OCI-M1 (cell line): ENCODE measurements around the gene PLCB2.

Experiments
- DNase-seq: peaks from one replicate; lab custom pipeline; 2025; lab: John Stamatoyannopoulos, UW

PLCB2 gene

DNA sequence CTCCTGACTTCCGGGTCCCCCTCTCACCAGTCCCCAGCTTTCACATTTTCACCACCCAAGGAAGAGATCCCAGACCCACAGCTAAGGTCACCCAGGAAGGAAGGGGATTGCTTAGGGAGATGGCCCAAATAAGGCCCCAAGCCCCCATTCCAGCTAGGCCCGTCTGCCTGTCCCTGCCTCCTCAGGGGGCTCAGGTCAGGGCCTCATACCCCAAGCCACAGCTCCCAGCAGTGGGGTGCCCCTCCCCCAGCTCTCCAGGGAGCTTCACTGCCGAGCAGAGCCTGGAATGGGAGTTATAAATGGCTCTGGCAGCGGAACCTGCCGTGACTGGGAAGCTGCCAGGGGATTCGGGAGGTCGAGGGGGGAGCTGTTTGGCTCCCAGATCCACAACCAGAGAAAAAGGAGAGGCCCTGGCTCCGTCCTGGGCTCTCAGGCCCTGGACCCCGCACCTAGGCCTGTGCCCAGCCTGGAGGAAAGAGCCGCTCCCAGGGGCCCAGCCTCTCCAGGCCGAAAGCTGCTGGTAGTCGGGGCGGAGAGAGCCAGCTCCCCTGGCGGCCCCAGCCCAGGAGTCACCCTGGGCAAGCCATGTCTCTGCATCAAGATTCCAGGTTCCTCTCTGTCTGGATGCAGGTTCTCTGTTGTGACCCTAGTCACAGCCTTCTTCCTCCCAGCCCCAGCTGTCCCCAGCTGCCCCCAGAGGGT is 32.5 kb upstream of the PLCB2 start:
- no peak for DNase-seq

DNA sequence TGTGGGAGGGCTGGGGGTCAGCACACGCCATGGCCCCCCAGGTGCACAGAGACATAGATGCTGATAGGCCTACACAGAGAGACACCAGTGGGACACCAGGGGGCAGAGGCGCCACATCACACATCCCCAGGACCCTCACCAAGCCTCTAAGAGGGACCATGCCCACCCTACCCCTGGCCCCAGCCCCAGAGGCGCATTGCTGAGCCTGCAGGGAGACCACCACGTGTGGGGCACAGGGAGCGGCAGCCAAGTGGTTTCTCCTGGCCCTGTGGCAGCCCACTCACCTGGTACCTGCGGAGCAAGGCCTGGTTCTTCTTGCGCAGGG is 31.8 kb upstream of the PLCB2 start:
- DNase-seq, result no peak

DNA sequence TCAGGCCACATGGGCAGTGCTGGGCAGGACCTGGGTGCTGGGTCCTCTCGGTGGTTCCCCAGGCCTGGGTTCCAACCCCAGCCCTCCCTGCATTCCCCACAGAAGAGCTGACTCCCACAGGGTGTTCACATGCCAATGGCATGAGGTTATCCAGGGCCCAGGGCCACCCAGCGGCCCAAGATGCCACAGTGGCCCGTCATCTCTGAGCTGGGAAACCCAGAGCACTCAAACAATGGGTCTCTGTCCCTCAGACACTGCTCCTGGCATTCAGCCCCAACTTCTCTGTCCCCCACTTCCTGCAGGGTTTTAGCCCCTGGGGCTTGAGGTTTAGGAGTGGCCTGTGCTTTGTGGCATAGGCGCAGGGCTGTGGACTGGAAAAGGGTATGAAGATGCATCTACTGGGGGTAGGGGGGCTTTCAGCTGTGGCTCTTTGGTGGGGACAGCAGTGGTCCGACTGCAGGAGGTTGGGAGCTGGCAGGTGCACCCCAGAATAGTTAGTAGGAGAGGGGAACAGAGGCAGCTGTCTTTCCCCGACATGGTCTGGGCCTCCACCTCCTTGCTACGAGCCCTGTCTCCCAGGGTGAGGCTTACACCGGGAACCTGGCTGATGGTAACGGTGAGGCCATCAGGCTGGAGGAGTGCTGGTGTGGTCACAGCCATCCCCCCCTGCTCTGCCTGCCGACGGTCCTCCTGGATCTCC is 31.3 kb upstream of the PLCB2 start:
- DNase-seq, result no peak

DNA sequence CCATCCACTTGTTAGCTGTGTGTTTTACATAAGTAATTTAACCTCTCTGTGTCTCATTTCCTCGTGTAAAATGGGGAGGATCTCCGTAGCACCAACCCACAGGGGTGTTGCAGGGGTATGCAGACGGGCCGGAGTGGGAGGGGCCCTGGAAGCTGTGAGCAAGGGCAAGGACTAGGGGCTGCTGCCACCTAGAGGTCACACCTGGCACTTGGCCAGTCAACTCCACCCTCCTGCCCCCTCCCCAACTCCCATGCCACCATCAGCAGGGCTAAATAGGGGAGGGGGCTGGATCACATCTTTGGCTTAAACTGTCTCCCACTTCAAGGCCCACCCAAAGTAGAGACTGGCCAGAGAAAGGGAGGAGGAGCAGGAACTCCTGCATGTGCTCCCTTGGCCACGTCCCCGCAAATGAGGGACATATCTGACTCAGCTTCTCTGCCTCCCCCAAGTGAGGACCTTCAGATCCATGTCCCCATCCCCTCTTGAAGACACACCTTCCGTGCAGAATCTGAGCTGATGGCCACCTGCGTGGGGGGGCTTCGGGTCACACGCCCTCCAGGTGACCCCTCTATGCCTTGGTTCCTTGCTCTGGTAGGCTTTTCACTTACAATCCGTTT is 30.4 kb upstream of the PLCB2 start:
- peak; percentile 83 for DNase-seq

DNA sequence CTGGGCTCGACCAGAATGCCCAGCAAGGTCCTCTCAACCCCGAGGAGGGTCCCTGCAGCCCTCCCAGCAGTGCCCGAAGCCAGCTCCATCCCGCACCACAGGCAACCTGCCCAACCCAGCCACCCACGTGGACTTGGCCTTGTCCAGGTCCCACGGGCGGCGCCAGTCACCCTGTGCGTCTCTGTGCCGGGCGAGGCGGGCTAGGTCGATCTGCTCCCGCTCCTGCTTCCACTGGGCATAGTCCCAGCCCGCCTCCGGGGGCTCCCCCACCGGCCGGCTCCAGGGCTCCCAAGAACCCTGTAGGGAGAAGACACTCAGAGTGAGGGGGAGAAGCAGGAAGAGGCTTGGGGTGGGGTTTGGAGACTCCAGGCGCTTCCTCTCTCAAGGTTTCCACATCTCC is 29.9 kb upstream of the PLCB2 start:
- DNase-seq, result no peak

DNA sequence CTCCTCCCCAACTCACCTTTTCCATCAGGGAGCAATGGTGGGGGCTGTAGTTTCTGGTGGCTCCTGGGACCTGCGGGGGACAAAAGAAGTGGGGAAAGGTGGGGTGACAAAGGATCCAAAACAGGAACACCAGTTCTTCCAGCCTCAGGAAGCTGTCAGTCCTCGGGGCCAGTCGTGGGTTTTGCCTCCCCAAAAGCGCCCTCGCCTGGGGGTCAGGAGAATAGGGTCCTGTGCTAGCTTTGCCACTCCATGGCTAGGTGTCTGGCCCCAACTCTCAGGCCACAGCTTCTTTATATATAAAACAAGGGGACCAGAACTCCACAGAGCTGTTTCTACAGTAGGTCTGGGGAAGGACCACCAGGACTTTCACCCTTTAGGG is 29.0 kb upstream of the PLCB2 start:
- peak; percentile 70 for DNase-seq

DNA sequence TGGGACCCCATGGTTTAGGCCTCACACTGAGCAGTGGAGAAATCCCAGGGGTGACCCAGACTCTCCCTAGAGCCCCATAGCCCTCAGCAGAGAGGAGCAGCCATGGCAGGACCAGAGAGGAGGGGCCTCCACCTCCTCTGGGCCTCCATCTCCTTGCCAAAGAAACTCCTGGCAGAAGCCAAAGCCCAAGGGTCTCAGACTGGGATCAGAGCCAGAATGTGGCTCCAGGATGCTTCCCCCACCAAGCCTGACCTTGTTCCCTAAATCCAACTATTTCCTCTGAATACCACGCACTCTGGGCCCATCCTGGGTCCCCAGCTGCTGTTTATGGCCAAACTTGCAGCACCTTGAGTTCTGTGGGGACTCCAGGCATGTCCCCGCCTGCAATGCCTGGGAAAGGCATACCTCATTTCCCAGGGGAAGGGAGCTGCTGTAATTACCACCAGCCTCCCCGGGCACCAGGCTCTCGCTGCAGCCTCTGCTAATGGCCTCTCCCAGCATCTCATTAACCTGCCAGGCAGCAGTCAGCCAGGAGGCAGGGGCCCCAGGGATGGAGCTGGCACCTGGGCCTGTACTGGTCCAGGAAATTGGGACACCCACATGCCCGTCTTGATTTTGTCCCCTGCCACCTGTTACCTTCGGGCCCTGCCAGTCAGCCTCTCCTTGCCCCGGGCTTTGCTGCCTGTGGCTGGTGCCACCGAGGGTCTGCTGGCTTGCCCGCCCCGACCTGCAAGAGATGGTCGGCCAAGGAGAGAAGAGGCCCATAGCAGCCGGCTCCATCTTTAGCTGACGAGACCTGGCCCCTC is 28.4 kb upstream of the PLCB2 start:
- no peak for DNase-seq

DNA sequence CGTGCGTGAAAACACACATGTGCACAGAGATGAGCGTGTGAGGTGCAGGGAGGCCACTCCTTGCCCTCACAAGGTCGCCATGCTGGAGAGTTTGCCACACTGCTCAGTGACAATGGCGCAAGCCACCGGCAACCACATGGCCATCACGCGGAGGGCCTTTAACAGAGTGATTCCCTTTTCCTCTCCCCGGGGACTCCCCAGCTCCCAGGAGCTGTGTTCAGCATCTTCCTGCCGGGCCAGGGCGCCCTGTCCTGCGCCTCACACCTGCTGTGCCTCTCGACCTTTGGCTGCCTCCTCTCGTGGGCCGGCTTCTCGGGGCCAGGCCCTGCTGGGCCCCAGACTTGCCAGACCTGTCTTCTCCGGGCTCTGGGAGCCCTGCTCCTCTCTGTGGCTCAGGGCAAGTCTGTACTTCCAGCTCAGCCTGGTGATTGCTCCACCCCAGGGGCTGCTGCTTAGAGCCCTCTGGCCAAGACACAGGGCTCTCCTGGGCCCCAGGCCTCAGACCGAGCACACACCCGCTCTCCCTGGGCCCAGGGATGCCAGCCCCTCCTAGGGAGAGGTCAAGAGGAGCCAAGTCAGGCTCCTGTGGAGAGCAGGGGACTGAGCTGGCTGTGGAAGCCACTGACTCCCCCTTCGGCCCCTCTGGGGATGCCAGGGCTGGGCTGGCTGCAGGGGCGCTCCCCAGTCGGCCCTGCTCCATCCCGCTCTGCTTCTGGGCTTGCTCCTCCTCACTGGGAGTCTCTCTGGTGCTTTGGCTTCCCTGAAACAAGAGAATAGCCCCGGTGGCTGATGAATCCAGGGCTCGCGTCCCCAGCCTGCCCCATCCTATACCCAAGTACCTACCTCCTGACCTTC is 27.4 kb upstream of the PLCB2 start:
- DNase-seq, result no peak

DNA sequence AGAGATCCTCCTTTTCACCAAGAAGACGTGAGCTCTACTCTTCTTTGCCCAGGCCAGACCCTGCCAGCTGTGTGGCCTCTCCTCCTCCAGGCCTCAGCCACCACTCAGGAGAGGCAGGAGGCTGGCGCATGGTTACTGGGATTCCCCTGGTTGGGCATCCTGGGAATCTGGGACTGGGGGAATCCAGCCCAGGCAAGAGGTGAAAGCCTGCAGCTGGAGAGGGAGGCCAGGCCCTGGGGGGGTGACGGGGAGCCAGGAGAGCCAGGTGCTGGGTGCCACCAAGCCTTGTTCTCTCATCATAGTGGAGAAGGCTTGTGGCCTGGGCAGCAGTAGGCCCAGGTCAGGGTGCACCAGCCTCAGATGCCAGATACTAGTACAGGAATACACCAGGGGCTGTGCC is 26.8 kb upstream of the PLCB2 start:
- no peak for DNase-seq

DNA sequence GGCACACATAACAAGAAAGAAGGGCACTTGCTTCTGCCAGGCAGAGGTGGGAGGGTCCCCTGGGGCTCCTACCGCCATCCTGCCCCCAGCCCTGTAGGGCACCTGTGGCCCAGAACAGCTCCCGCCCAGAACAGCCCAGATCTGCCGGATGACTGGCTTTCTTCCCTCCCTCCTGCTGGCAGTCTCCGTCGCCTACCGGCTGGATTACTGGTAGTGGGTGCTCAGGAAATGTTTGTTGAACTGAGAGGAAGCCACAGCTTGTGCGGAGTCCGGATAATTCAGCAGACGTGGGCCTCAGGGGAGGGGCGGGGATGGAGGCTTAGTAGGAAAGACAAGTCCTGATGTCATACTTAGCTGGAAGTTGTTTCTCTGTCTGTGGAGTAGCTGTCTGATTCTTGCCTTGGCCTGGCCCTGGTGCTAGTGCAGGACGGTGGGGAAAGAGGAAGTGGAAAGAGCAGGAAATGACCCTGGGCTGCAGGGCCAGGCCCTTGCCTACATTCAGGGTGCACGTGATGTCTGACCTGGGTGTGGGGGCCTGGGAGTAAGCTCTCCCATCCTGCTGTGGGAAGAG is 26.3 kb upstream of the PLCB2 start:
- peak; percentile 84 for DNase-seq

DNA sequence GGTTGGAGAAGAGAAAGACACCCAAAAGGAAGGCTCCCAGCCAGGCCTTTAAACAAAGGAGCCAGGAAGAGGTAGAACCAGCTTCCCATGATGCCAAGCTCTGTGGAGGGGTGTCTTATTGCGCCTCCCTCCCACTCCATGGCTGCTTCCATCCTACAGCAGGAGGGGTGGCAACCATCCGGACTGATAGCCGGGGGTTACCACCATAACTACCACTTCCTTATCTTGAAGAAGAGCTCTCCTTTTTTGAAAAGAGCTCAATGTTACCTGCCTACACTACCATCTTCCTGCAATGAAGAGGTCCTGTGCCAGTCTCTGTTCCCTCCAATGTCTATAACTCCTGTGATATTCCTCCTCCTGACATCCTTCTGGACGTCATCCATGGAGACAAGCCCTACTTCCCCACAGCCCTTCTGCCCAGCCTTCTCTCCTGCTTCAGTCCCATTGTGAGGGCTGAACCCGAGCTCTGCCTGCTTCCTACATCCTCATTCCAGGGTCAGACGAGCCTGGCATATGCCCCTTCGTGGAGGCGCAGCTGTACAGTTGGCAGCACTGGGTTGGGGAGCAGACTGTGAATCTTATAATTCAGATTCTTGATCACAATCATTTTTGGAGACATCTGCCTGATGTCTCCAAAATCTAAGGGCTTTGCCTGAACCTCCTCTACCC is 24.5 kb upstream of the PLCB2 start:
- no peak for DNase-seq

DNA sequence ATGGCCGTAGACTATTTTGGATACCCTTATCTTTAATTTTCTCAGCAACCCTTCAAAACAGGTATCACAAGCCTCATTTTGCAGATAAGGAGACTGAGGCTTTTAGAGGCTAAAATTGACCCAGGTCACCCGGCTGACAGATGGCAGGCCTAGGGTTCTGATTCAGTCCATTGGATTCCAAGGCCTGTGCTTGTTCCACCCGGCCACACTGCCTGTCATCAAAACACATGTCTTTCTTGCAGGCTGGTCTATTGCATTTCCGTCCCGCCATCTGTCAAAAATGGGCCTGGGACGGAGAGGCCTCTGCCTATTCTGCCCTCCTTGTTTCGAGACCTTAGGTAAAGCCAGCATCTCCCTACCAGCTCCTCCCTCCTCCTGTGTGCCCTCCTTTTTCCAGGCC is 23.9 kb upstream of the PLCB2 start:
- DNase-seq, result no peak

DNA sequence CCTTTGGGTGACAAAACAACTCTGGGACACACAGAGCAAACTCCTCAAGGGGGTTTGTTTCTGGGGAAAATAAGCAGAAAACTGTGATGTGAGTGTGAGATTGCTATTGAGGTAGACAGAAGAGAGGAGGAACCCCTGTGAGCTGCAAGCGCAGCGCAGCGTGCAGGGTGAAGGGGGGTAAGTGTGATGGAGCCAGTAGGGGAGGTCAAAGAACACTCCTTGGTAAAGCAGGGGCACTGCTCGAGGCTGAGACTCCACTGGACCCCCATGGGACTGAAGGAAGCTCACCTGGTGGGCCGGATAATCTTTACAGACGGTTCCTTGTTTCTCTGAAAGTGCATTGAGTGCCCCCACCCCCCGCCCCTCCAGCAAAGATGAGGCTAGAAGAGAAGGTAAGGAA is 23.3 kb upstream of the PLCB2 start:
- no peak for DNase-seq

DNA sequence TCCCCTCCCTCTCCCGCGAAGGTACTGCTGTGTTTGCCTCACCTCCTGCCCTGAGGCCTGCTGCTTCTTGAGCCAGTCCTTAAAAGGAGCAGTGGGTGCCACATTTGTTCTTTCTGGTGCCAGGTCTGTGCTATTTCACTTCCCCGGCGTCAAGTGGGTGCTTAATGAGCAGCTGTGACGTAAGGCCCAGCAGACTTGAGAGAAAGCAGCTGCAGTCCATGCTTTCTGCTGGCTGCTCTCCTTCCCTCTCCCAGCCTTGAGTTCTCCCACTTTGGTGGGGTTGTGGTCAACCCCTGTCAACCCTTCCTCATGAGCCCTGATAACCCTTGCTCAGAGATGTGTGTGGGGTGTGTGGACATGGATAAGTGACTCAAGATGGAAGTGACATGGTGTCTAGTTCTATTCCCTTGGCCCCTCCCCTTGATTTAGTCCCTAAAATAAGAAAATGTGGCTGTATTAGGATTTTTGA is 22.7 kb upstream of the PLCB2 start:
- peak; percentile 55 for DNase-seq

DNA sequence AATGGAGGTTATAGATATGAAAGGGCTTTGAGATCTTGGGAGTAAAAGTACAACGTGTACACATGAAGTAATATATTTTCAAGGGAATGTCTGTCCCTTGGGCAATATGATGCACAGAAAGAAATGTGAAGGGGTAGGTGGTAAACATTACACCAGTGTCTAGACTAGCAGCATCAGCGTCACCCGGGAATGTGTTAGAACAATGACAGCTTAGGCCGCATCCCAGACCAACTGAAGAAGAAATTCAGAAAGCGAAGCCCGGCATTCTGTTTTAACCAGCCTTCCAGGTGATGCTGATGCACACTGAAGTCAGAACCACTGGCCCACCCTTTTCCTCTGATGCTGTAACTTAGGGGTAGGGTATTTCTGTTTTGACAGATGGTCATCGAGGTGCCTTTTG is 22.1 kb upstream of the PLCB2 start:
- no peak for DNase-seq

DNA sequence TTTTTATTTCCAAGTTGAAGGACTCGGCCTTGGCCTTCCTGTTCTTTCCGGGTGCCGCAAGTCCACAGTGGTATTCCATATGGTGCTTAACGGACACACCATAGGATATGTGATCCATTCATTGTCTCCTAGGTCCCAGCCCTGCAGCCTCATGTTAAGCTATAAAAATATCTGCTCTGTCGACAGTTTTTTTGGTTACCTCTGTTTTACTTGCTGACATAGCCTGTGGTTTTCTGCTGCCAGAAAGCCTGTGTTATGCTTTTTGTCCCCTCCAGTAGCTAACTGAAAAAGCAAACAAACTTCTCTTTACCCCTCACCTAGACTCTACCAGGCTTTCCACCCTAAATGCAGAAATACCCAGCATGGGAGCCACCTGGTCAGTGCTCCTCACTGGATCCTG is 21.0 kb upstream of the PLCB2 start:
- DNase-seq, result no peak

DNA sequence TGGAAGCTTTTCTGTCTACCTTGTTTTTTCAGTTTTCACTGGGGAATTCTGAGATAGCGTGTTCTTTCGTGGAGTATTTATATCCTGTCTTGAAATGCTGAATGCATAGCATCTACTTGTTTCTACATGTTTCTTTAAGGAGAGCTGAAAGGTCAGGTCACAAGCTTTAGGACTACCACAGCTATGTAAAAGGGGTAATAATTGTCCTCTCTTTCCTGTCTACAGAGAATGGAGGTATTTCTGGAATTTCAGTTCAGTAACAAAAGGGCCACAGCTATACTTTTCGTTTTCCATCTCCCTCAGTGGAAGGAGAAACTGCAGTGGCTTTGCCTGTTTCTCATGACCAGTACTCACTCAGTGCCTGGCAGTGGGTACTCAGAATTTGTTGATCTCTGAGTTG is 20.4 kb upstream of the PLCB2 start:
- DNase-seq, result no peak

DNA sequence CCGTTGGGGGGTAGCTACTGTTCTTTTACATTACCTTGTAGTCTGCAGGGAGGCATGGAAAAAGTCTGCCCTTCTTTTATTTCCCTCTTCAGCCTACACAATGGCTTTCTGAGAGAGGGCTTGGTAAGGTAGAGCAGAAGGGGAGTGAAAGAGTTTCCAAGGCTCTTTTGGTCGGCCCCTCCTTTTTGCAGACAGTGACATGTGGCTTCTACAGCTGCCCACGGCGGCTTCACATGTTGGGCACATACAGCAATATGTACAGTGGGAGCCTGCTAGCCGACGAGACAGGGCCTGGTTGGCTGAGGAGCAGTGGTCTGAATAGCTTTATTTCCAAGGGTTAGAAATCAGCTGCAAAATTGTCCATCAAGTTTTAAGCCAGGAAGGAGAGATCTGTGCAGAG is 19.7 kb upstream of the PLCB2 start:
- DNase-seq, result no peak

DNA sequence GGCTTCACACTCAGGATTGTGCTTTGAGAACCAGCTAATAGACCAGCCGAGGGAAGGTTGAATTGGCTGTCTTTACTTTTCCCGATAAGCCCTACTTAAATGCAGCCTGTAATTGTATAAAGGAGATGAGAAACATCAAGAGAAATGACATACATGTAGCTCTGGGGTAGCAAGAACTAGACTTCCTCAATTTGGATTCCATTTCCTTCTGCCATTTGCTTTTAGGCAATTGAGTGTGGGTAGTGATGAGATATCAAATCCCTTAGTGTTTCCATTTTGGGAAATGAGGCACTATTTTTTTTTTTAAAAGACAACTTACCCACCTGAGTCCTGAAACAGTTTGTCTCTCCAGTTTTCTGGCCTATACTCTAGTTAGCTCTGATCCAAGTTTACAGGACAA is 18.0 kb upstream of the PLCB2 start:
- no peak for DNase-seq

DNA sequence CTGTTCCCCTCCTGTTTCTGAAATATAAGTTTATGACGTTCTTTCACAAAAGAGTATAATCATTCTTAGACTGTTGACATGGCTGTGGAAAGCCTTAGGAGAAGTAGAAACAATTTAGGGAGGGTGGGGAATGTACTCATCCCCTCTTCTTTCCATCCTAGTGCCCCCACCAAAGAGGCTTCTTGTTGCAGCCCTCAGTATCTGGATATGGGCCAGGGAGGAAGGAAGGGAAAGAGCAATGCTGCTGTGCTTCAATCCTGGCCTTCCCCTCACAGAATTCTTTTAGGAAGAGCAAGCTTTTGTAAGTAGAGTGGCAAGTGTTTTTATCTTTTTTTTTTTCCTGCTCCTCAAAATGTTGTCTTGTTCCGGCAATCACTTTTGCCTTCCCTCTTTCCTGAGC is 17.5 kb upstream of the PLCB2 start:
- no peak for DNase-seq
